Lung (tissue), 16 donors: ENCODE results near the gene ACSL5. TPM values are rescaled to one million over a fixed set of nuclear protein-coding genes. Genes with fewer than 3 reads are reported as not detected.

ENCODE experiments used
- ATAC-seq: fragments of 200-7000 bp; cut with Tn5 transposase; one replicate; pipeline ENCODE4 v1.9.1; 2020; ENCODE audit warnings: moderate number of reproducible peaks; ENCODE audit not compliant: insufficient read depth, low FRiP score
- DNase-seq, 3 donors: peaks; one replicate each; pipeline ENCODE4 v3.0.0-alpha.2; 2013 to 2017
- H3K27ac ChIP-seq, 2 donors: one replicate each; pipeline ENCODE4 v1.5.1; 2013; ENCODE audit warnings: mild to moderate bottlenecking in 2 of 2, moderate library complexity in 2 of 2, control low read depth in 1 of 2, inconsistent platforms in 1 of 2, low read depth in 1 of 2, low read length in 1 of 2
- H3K27me3 ChIP-seq, 3 donors: one replicate each; pipeline ENCODE4 v1.5.1; 2013; ENCODE audit warnings: low read length in 2 of 3; ENCODE audit not compliant: control insufficient read depth in 3 of 3, insufficient read depth in 3 of 3
- H3K36me3 ChIP-seq, 4 donors: one replicate each; pipeline ENCODE4 v1.5.1; 2013; ENCODE audit warnings: low read length in 4 of 4, mild to moderate bottlenecking in 1 of 4, moderate library complexity in 1 of 4; ENCODE audit not compliant: control insufficient read depth in 4 of 4, insufficient read depth in 4 of 4
- H3K4me1 ChIP-seq, 5 donors: one replicate each; pipeline ENCODE4 v1.5.1; 2013; ENCODE audit warnings: low read length in 5 of 5, mild to moderate bottlenecking in 2 of 5, moderate library complexity in 1 of 5; ENCODE audit not compliant: control insufficient read depth in 5 of 5, insufficient read depth in 5 of 5
- H3K4me3 ChIP-seq: one replicate; pipeline ENCODE4 v1.5.1; 2013; ENCODE audit warnings: mild to moderate bottlenecking, control low read depth, moderate library complexity
- H3K9ac ChIP-seq, 2 donors: one replicate each; pipeline ENCODE4 v1.5.1; 2013; ENCODE audit warnings: low read length in 2 of 2, control low read depth in 1 of 2; ENCODE audit not compliant: insufficient read depth in 1 of 2
- H3K9me3 ChIP-seq, 4 donors: one replicate each; pipeline ENCODE4 v1.5.1; 2013; ENCODE audit warnings: low read length in 3 of 4, mild to moderate bottlenecking in 1 of 4, moderate library complexity in 1 of 4; ENCODE audit not compliant: control insufficient read depth in 4 of 4, insufficient read depth in 3 of 4
- CTCF ChIP-seq: IDR thresholded peaks from 2 replicates; pipeline ENCODE4 v1.5.1; 2012; ENCODE audit warnings: mild to moderate bottlenecking; ENCODE audit errors: control extremely low read depth, extremely low read depth
- WGBS, 2 donors: extraction: QIAGEN DNeasy Blood & Tissue Kit; methylation state at CpG; one replicate each; pipeline ENCODE4 v1.1.7; 2013; 5-methylcytosine and 5-hydroxymethylcytosine counted together
- long read RNA-seq, 5 donors: transcript quantifications; one replicate each; lab custom pipeline, GENCODE V29; 2026
- polyA plus RNA-seq, 2 donors: library from polyadenylated mRNA; stranded (reverse); fragments of 200-250 nt; gene quantifications; one replicate each; pipeline ENCODE4 v1.2.1, GENCODE V29; 2013
- total RNA-seq, 2 donors: library from RNA; depleted of rRNA in 1 of 2; stranded (reverse); fragments of >200 nt in 1 of 2; gene quantifications; one replicate each; pipeline ENCODE4 v1.2.1, GENCODE V29; 2014 to 2021
- donor health status: control.
- donor health status: control.
- donor health status: Bipolar disorder and iron deficiency.
- donor health status: healthy.
- donor health status: DM: yes; HTN: yes; CAD: no.

The ACSL5 gene
- total RNA-seq (10 to 100 TPM; 62.0 to 62.6 TPM), polyA plus RNA-seq (10 to 100 TPM; 46.1 to 71.0 TPM)
- long read RNA-seq, donor 1, partial matches to known transcripts = 0 of 4 reads
- long read RNA-seq, donor 1, other reads (novel, unspliced or antisense) = 0 of 4 reads
- long read RNA-seq, donor 2, partial matches to known transcripts = 0 of 1 reads
- long read RNA-seq, donor 2, other reads (novel, unspliced or antisense) = 0 of 1 reads
- long read RNA-seq, donor 3, partial matches to known transcripts = 0 of 2 reads
- long read RNA-seq, donor 3, other reads (novel, unspliced or antisense) = 0 of 2 reads
- long read RNA-seq, donor 4 = 0 reads
- long read RNA-seq, donor 5, partial matches to known transcripts = 0 of 1 reads
- long read RNA-seq, donor 5, other reads (novel, unspliced or antisense) = 0 of 1 reads

- DNase-seq = no peak
- H3K27me3 ChIP-seq = no peaks in the 10 kb centered on the region
- 67% methylated on average over 4 of the region's 4 CpGs for WGBS, 2 donors
- no peak for ATAC-seq
- no peak within 1 kb of the TSS for H3K9ac ChIP-seq
- no peak for TF ChIP-seq CTCF
- peaks cover 0 to 5% (median 0%) of the 10 kb centered on the region in 4 donors for H3K36me3 ChIP-seq
- H3K4me3 ChIP-seq = no peak within 1 kb of the TSS
- peaks cover 0 to 19% (median 3%) of the 10 kb centered on the region in 5 donors for H3K4me1 ChIP-seq
- peak within 1 kb of the TSS in 1 of 2 donors; percentile 87 for H3K27ac ChIP-seq
- no peaks in the 10 kb centered on the region for H3K9me3 ChIP-seq
Observed at GRCh38 chr10:112373912-112374338, at the start of gene ACSL5. Gene ACSL5 (plus strand): TSS chr10:112374116. CDS start chr10:112394947, 20,831 bp downstream.

DNA sequence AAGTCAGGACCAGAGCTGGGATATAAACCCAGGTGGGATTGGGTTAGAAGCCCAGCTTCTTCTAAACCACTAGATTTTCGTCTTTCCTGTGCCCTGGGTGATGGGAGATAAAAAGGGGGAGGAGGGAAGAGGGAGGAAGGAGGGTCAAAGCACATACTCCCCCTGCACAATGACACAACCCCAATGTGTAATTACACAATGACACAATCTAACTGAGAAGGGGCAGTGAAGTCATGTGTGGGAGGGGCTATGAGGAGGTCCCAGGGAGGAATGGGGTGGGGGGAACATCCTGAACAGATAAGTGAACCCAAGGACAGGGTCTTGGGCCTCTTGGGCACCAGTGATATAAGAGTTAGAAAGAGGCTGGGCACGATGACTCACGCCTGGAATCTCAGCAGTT is 46.2 kb upstream of the ACSL5 start:
- Histone ChIP-seq H3K4me1 (no peaks in the 10 kb centered on the region), H3K27ac (no peak overlapping the region), H3K27me3 (no peaks in the 10 kb centered on the region), H3K36me3 (no peaks in the 10 kb centered on the region), H3K4me3 (no peak overlapping the region), H3K9me3 (no peaks in the 10 kb centered on the region), H3K9ac (no peak overlapping the region)
- no peak for ATAC-seq
- WGBS, 2 donors = 88 to 91% methylated on average over 3 of the region's 3 CpGs
- no peak for TF ChIP-seq CTCF
- no peak for DNase-seq

DNA sequence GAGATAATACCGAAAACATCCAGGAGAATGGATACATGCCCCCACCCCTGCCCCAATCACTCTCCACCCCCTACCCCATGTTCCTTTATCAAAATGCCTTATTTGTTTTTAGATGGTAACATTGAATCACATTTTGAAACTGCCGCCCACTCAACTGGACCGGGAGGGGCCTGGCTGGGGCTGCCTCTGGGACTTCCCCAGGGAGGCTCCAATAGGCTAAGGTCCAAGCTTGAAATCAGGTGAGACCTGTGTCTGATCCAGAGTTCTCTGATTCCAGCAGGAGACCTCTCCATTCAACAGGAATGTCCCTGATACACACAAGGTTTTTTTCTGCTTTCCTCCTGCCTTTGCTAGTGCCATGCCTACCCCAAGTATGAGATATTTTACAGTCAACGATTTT is 43.8 kb upstream of the ACSL5 start:
- no peaks in the 10 kb centered on the region for H3K4me1 ChIP-seq
- TF ChIP-seq CTCF = no peak
- H3K9ac ChIP-seq = no peak overlapping the region
- H3K27ac ChIP-seq = no peak overlapping the region
- no peaks in the 10 kb centered on the region for H3K9me3 ChIP-seq
- ATAC-seq = no peak
- no peak overlapping the region for H3K4me3 ChIP-seq
- 53 to 92% methylated on average over 4 of the region's 4 CpGs for WGBS, 2 donors
- no peaks in the 10 kb centered on the region for H3K36me3 ChIP-seq
- no peak for DNase-seq
- no peaks in the 10 kb centered on the region for H3K27me3 ChIP-seq
